A204.1 (cell line): ENCODE results near the gene VASP.

ENCODE experiments used
- FAIRE-seq: peaks from 2 replicates; lab custom pipeline; 2012; peaks lifted over from hg19 to GRCh38; lab: Jason Lieb, UNC

The VASP gene

DNA sequence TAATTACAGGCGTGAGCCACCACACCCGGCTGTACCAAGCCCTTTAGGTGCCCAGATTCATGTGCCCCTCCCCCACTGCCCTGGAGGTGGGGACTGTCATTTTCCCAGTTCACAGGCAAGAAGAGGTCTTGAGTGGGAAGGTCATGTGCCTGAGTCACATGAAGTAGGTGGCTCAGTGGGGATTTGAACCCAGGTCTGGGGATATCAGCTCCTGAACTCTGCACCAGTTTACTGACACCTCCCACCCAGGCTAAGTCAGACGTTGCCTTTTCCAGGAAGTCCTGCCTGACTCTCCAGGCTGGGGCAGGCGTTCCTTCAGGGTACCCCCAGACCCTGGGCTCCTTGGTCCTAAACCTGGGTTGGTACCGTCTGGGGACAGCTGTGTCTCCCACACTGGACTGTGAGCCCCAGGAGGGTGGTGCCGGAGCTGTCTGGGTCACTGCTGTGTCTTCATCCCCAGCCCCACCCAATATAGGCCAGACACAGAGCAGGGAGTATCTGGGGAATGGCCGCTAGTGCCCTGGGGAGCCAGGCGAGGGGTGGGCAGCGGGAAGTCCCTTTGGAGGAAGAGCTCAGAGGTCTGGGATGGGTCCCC, 8.6 kb downstream of the VASP start:
- FAIRE-seq: no peak

DNA sequence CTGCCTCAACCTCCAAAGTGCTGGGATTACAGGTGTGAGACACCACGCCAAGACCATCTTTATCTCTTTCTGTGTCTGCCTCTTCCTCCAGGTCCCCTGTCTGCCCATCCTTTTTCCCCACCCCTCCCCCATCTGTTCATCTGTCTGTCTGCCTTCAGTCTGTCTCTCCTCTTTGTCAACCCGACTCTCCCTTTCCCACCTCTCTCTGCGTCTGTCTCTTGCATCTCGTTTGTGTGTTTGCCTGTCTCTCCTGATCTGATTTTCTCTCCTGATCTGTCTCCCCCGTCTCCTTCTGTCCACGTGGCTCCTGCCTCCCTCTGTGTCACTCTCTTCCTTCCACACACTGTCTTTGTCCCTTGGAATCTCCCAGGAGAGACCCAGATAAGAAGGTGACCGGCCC, 10.0 kb downstream of the VASP start:
- no peak for FAIRE-seq

DNA sequence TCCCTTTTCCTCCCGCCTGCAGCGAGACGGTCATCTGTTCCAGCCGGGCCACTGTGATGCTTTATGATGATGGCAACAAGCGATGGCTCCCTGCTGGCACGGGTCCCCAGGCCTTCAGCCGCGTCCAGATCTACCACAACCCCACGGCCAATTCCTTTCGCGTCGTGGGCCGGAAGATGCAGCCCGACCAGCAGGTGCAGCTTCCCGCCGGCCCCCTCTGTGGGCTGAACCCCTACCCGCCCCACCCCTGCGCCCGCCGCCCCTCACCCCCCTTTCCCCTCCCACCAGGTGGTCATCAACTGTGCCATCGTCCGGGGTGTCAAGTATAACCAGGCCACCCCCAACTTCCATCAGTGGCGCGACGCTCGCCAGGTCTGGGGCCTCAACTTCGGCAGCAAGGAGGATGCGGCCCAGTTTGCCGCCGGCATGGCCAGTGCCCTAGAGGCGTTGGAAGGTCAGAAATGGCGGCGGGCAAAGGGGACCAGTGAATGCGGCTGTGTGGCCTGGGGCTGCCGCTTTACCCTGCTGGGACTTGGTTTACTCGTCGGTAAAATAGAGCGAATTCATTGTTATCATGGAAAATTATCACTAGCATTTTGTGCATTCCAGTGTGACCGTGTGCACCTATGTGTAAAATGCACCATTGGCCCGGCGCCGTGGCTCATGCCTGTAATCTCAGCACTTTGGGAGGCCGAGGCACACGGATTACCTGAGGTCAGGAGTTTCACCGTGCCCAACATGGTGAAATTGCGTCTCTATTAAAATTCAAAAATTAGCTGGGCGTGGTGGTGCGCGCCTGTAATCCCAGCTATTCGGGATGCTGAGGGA, 10.6 kb downstream of the VASP start:
- no peak for FAIRE-seq

DNA sequence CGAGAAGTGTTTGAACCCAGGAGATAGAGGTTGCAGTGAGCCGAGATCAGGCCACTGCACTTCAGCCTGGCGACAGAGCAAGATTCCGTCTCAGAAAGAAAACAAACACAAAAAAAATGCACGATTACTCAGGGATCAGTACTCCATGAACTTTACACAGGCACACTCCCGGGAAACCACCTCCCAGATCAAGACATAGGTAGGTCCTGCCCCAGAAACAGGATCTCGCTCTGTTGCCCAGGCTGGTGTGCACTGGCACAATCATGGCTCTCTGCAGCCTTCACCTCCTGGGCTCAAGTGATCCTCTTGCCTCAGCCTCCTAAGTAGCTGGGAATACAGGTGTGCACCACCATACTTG, 11.2 kb downstream of the VASP start:
- FAIRE-seq: no peak

DNA sequence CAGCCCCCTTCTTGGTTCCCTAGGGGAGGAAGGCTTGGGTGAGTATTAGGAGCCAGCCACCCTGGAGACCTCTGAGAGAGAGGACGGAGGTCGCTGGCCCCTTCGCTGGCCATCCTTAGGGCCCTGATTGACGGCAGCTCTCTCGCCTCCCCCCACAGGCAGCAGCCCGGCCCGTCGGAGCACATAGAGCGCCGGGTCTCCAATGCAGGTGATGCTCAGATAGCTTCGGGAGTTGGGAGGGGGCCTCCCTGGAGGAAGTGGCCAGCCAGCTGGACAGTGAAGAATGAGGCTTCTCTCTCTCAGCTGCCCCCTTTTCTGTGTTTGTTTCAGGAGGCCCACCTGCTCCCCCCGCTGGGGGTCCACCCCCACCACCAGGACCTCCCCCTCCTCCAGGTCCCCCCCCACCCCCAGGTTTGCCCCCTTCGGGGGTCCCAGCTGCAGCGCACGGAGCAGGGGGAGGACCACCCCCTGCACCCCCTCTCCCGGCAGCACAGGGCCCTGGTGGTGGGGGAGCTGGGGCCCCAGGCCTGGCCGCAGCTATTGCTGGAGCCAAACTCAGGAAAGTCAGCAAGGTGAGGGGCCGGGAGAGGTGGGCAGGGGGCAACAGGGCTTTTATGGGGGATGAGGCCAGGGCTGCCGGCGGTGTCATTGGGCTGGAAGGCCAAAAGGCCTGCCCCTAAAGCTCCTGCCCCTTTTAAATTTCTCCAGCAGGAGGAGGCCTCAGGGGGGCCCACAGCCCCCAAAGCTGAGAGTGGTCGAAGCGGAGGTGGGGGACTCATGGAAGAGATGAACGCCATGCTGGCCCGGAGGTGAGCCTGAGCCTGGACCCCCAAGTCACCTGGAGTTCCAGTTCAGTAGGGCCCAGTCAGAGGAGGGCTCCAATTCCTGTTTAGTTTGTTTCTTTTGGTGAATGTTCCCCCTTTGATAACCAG, 15.0 kb downstream of the VASP start:
- FAIRE-seq: no peak

DNA sequence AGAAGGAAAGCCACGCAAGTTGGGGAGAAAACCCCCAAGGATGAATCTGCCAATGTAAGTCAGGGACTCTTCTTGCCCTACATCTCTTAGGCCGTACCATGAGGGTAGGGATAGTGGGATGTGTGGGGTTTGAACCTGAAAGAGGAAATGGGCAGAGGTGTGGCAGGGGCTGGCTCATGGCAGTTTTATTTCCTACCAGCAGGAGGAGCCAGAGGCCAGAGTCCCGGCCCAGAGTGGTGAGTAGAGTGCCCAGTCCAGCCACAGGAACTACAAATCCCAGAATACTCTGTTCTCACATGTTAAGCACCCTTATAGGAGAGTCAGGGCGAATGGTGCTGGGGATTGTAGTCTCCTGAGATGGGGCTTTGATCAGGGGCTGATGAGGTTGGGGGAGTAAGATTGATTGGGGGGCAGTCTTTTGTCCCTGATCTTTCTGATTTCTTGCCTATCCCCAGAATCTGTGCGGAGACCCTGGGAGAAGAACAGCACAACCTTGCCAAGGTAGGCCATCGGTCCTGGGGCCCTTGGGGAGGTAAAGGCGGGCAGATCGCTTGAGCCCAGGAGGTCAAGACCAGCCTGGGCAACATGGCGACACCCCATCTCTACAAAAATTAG, 16.5 kb downstream of the VASP start:
- FAIRE-seq: peak; percentile 75

DNA sequence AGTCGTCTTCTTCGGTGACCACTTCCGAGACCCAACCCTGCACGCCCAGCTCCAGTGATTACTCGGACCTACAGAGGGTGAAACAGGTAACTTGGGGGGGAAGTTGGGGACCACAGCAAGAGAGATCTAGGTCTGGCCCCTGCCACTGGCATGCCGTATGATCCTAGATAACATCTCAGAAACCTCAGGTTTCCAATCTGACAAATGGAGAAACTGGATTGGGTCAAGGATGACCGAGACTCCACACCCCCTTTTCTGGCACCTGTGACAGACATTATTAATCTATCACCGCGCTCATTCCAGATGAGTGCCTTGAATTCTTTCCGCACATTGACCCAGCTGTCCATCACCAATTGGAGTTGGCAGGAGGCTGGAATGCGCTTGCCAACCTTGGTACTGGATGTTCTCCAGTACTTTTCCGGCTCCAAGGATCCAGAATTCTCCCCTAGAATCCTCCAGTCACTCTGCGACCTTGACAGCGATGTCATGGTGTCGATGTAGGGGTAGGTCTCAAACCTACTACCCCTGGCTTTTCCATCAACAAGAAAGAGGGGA, 17.4 kb downstream of the VASP start:
- FAIRE-seq: no peak

DNA sequence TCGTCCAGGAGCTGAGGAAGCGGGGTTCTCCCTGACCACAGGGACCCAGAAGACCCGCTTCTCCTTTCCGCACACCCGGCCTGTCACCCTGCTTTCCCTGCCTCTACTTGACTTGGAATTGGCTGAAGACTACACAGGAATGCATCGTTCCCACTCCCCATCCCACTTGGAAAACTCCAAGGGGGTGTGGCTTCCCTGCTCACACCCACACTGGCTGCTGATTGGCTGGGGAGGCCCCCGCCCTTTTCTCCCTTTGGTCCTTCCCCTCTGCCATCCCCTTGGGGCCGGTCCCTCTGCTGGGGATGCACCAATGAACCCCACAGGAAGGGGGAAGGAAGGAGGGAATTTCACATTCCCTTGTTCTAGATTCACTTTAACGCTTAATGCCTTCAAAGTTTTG, 18.9 kb downstream of the VASP start:
- peak; percentile 39 for FAIRE-seq

DNA sequence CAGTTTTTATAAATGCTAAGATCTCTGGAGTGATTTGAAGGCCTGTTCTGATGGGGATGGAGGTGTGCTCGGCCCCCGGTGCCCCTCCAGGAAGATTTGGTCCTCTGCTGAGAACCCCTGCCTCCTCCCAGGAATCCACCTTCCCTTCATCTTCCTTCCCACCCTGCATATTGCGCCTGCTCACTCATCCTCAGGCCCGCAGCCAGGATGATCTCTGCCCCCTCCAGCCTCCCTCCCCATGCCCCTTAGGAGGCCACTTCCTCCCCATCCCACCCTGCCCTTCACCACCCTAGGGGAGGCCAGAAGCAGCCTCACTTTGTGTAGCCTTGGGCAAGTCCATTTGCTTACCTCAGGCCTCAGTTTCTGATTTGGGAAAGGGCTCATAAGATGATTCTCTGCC, 19.7 kb downstream of the VASP start:
- FAIRE-seq: no peak

DNA sequence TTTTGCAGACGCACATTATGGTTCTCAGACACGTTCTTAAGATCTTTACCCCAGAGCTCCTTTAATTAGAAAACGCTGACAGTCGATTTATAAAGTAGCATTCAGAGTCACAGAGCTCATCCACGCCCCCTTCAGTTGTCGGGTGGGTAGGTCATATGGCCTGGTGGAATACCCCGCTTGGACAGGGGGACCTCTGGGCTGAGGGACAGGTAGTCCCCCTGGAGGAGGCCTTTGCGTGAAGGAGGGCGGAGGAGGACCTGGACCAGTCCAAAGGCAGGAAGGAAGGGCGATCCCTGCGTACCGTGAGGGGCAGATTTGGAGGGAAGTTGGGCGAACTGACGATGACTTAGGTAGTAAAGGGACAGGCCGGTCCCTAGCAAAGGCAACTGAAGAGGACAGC, 20.5 kb downstream of the VASP start:
- no peak for FAIRE-seq

DNA sequence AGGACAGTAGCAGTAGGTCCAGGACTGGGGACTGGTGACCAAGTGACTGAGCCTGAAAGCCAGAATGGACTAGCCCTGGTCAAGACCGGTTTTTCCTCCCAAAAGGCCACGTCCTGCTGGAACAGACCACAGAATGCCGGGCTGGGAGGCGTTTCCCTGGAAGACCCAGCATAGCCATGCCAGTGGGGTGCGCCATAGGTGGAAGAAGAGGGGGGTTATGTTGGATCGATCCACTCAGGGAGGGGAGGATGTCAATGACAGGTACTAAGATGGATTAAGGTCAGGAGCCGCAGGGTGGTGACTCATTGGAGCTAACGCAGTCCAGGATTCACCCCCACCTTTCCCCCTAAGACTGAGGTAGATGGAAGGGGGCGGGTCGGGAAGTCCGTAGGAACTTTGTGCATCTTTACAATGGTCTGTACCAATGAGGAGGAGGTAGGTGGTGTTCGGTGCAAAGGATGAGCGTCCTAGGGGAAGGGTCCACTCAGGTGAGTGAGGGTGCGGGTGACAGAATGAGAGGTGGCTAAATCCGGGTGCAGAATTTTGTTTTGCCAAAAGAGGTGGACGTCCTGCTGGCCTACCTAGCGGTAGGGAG, 21.0 kb downstream of the VASP start:
- FAIRE-seq: no peak

DNA sequence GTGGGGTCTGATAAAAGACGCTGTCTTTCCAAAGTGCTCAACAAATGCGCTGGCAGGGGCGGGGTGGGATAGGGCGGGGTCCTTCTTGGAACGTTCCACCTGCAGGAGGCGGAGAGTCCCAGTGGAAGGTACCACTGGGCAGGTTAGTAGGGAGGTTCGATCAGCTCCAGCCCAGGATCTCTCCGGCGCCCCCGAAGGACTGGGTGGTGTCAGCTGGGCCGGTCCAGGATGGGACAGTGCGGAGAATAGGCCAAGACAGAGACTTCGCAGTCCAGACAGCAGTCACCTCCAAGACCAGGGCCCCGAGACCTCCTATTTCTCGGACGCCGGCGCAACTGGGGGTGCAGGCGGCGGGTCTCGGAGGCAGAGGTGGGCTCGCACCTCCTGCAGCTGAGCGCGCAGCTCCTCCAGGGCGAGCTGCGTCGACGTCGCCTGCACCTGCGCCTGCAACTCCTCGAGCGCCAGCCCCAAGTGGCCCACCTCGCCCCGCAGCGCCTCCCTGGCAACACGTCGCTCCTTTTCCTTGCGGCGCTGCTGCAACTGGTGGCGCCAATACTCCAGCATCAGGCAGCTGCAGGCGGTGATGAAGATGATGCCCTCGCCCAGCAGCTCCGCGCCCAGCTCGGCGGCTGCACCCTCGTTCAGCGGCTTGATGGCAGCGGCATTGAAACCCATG, 21.6 kb downstream of the VASP start:
- no peak for FAIRE-seq

DNA sequence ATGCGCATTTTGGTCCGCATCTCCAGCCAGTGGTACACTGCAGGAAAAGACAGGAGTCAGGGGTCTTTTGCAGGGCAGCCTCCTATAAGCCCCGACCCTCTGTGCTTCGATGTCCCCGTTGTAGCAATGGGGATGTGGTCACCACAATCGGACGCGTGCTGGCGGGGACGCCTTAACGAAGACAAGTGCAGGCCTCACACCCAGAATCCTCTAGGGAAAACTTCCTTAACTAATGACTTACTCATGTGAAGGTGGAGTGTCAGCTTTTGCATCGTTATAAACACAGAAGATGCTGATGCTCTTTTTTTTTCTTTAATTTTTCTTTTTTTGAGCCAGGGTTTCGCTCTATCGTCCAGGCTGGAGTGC, 22.1 kb downstream of the VASP start:
- FAIRE-seq: no peak

DNA sequence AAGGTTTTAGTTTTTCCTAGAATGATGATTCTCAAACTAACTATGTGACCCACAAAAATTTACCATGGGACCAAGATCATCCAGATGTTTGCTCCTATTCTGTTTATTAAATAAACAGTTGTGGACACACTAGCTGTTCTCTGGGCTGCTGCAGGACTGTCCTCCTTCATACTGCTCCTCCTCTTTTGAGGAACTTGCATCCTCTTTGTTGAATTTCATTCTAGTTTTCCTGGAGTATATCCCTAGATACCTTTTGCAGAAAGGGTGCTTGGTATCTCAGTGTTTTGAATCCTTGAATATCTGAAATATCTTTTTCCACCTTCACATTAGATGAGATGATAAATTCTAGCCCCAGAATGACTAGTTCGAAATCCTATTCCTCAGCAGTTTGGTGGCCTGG, 24.1 kb downstream of the VASP start:
- no peak for FAIRE-seq

DNA sequence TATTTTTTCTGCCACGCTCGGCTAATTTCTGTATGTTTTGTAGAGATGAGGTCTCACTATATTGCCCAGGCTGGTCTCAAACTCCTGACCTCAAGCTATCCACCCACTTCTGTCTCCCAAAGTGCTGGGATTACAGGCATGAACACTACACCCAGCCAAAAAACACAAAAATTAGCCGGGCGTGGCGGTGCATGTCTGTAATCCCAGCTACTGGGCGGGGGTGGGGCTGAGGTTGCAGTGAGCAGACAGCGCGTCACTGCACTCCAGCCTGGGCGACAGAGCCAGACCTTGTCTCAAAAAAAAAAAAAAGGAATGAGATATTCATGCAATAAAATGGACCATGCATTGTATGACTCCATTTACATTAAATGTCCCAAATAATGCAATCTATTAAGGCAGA, 32.2 kb downstream of the VASP start:
- no peak for FAIRE-seq

DNA sequence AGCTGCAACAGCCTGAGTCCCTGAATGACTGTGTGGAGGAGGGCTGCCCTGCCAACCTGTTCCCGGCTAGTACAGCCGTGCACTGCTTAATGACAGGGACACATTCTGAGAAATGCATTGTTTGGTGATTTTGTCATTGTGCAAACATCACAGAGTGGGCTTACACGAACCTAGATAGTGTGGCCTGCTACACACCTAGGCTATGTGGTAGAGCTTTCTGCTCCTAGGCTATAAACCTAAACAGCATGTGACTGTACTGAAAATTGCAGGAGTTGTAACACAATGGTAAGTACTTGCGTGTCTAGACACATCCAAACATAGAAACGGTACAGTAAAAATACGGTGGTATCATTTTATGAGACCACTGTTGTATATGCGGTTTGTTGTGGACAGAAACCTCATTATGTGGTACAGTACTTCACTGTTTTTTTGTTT, 35.0 kb downstream of the VASP start:
- no peak for FAIRE-seq

DNA sequence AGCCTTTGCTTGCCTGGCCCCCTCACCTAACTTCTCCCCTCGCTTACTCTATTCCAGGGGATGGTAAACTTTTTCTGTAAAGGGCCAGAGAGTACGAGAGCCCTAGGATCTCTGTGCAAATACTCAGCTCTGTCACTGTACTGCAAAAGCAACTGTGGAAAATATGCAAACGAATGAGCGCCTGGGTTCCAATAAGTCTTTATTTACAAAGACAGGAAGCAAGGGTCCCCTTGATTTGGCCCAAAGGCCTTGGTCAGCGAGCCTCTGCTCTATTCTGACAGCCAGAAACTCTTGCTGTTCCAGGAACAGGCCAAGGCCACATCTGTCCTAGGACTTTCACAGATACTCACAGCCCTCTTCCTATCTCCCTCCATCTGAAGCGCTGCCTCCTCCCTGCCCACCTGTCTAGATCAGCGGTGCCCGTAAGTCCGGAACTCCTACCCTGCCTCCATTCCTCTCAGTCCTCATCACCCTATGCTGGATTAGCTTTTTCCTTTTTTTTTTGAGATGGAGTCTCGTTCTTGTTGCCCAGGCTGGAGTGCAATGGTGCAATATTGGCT, 40.0 kb downstream of the VASP start:
- no peak for FAIRE-seq

DNA sequence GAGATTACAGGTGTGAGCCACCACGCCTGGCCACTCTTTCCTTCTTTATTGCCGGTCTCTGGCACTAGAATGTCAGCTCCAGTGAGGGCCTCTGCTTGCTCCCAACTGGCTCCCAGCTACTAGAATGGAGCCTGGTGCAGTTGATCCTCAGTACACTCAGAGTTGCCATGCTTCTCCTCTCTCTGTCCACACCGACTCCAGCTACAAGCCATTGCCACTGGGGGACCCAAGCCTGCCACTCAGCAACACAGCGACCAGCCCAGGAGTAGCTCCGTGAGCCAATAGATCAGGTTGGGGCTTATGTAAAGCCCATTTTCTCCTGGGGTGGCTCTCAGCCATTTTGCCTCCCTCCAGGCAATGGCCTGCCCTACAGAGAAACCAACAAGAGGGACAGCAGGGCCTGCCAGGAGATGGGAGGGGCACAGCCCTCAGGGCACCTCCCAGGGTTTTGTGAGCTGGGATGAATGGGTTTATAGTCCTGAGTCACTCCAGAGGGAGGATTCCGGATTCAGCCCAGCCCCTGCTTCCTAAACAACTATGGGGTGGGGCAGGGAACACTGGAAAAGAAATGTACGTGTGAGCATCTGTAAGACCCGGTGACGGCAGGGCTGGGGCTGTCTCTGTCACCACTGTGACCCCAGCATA, 40.8 kb downstream of the VASP start:
- no peak for FAIRE-seq

DNA sequence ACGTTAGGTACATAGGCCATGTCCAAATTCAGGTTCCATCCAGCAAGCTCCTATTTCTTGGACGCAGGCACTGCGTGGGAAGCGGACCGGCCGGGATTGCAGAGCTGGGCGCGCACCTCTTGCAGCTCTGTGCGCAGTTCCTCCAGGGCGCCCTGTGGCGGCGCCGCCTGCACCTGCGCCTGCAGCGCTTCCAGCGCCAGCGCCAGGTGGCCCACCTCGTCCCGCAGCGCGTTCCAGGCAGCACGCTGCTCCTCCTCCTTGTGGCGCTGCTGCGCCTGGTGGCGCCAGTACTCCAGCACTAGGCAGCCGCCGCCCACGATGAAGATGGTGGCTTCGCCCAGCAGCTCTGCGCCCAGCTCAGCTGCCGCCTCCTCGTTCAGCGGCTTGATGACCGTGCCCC, 46.2 kb downstream of the VASP start:
- FAIRE-seq: no peak

DNA sequence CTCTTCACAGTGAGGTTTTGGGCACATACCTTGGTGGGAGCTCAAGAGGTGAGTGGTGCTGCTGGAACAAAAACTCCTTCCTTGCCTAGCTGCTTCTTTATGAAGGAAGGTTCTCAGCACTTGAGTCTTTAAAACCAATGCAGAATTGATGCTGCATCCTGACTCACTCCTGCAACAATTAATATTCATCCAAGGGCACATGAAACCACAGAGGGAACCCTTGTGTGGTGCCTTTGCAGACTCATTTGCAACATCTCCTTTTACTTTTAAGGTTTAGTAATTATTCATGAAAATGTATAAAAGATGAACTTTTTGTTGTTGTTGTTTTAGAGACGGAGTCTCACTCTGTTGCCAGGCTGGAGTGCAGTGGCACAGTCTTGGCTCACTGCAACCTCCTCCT, 47.2 kb downstream of the VASP start:
- no peak for FAIRE-seq

DNA sequence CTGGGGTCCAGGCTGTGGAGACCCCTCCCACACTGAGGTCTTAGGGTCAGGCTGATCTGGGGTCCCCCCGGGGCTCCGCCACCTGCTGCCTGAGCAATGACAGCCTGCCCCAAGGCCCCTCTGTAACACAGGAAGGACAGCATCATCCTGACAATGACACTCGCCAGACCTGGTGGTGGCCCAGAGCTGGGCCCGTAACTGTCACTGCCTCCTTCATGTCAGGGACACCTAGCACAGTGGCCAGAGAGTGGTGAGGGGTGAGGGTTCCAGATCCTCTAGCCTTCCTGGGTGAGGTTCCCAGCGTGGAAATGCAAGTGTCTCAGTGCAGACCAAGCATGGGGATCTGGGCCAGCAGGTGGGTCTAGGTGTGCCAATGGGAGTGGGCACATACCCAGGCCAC, 49.6 kb downstream of the VASP start:
- no peak for FAIRE-seq
